NCI-H510A treated with DMSO at 0.1 percent for 48 hours (cell line): ENCODE data around the gene NHSL2.

ENCODE experiments used
- DNase-seq: peaks from one replicate; lab custom pipeline; 2025; lab: John Stamatoyannopoulos, UW

Gene NHSL2

GRCh38 chrX:72110051-72110875, 199.6 kb downstream of the NHSL2 start:
- DNase-seq: no peak

GRCh38 chrX:72110876-72111708, 200.4 kb downstream of the NHSL2 start:
- no peak for DNase-seq

GRCh38 chrX:72113461-72113860, 202.8 kb downstream of the NHSL2 start:
- DNase-seq: no peak

- no peak for DNase-seq
Observed at GRCh38 chrX:72114306-72114705, 203.7 kb downstream of the NHSL2 start.

- DNase-seq: no peak
Observed at GRCh38 chrX:72114807-72115206, 204.2 kb downstream of the NHSL2 start.

GRCh38 chrX:72115380-72115779, 204.7 kb downstream of the NHSL2 start:
- DNase-seq: no peak

GRCh38 chrX:72117636-72118210, 207.1 kb downstream of the NHSL2 start:
- DNase-seq: no peak

- DNase-seq: no peak
Observed at GRCh38 chrX:72120837-72121236, 210.2 kb downstream of the NHSL2 start.

GRCh38 chrX:72121383-72121782, 210.7 kb downstream of the NHSL2 start:
- no peak for DNase-seq

GRCh38 chrX:72122621-72123337, 212.1 kb downstream of the NHSL2 start:
- DNase-seq: no peak

GRCh38 chrX:72123471-72124185, 213.0 kb downstream of the NHSL2 start:
- DNase-seq: no peak

- DNase-seq: no peak
Observed at GRCh38 chrX:72124540-72125201, 214.0 kb downstream of the NHSL2 start.

- DNase-seq: no peak
Observed at GRCh38 chrX:72125331-72126047, 214.8 kb downstream of the NHSL2 start.

GRCh38 chrX:72126048-72126415, 215.4 kb downstream of the NHSL2 start:
- DNase-seq: no peak

GRCh38 chrX:72126539-72127140, 216.0 kb downstream of the NHSL2 start:
- peak; percentile 61 for DNase-seq

GRCh38 chrX:72127332-72127731, 216.7 kb downstream of the NHSL2 start:
- no peak for DNase-seq

- DNase-seq: no peak
Observed at GRCh38 chrX:72128183-72128834, 217.7 kb downstream of the NHSL2 start.

GRCh38 chrX:72128881-72129280, 218.2 kb downstream of the NHSL2 start:
- DNase-seq: peak; percentile 14

- no peak for DNase-seq
Observed at GRCh38 chrX:72129661-72130060, 219.0 kb downstream of the NHSL2 start.
